ENCODE measurements around the gene SMIM45.

SMIM45 gene

GRCh38 chr22:41907436-41908401 lies 44.2 kb upstream of the SMIM45 start:
- TF ChIP-seq, protein P1, sequence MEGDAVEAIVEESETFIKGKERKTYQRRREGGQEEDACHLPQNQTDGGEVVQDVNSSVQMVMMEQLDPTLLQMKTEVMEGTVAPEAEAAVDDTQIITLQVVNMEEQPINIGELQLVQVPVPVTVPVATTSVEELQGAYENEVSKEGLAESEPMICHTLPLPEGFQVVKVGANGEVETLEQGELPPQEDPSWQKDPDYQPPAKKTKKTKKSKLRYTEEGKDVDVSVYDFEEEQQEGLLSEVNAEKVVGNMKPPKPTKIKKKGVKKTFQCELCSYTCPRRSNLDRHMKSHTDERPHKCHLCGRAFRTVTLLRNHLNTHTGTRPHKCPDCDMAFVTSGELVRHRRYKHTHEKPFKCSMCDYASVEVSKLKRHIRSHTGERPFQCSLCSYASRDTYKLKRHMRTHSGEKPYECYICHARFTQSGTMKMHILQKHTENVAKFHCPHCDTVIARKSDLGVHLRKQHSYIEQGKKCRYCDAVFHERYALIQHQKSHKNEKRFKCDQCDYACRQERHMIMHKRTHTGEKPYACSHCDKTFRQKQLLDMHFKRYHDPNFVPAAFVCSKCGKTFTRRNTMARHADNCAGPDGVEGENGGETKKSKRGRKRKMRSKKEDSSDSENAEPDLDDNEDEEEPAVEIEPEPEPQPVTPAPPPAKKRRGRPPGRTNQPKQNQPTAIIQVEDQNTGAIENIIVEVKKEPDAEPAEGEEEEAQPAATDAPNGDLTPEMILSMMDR (IDR thresholded peaks at IDR 0.05; ENCODE audit: insufficient read depth, low read depth, low read length, missing control alignments), result no peak
- no peak overlapping the region for H3K4me3 ChIP-seq (ENCODE audit: low read depth, low read length)
- no peak for DNase-seq (ENCODE audit: low read depth)

- TF ChIP-seq, protein P1 (IDR thresholded peaks at IDR 0.05; ENCODE audit: insufficient read depth, low read depth, low read length, missing control alignments), result no peak
- no peak for DNase-seq (ENCODE audit: low read depth)
- no peak overlapping the region for H3K4me3 ChIP-seq (ENCODE audit: low read depth, low read length)
Observed at GRCh38 chr22:41908411-41909309, 43.3 kb upstream of the SMIM45 start.

- TF ChIP-seq, protein P1 (IDR thresholded peaks at IDR 0.05; ENCODE audit: insufficient read depth, low read depth, low read length, missing control alignments), result no peak
- H3K4me3 ChIP-seq (ENCODE audit: low read depth, low read length), result no peak overlapping the region
- DNase-seq (ENCODE audit: low read depth), result no peak
Observed at GRCh38 chr22:41909310-41910049, 42.5 kb upstream of the SMIM45 start.

- H3K4me3 ChIP-seq (ENCODE audit: low read depth, low read length), result no peak overlapping the region
- TF ChIP-seq, protein P1 (IDR thresholded peaks at IDR 0.05; ENCODE audit: insufficient read depth, low read depth, low read length, missing control alignments), result no peak
- no peak for DNase-seq (ENCODE audit: low read depth)
Observed at GRCh38 chr22:41910050-41911000, 41.6 kb upstream of the SMIM45 start.

DNA sequence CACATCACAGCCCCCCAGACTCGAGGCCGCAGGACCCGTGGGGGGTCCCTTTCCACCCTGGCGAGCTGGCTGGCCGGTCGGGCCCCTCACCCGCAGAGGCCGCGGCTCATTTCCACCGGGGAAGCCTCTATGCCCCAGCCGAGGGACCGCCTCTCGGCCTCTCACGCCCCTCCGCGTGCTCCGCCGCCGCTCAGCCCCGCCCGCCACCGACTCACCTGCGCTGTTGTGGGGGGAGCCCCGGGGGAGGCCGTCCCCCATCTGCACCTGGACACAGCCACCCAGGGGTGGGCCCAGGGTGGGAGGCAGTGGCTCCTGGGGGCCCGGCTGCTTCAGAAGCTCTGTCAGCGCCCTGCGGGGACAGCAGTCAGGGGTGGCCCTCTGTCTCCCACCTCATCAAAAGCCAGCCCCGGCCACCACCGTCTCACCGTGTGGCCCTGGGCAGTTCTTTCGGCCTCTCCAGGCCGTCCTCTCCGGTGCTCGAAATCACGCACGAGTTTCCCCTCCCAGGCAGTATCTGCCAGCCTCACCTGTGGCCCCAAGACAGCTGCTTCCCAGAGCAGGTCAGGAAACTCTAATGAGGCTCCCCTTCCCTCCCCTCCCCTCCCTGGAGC lies 40.8 kb upstream of the SMIM45 start:
- DNase-seq (ENCODE audit: low read depth), result no peak
- H3K4me3 ChIP-seq (ENCODE audit: low read depth, low read length), result no peak overlapping the region
- TF ChIP-seq, protein P1 (IDR thresholded peaks at IDR 0.05; ENCODE audit: insufficient read depth, low read depth, low read length, missing control alignments), result no peak
